ENCODE measurements around the gene SRRM4.

Gene SRRM4

DNA sequence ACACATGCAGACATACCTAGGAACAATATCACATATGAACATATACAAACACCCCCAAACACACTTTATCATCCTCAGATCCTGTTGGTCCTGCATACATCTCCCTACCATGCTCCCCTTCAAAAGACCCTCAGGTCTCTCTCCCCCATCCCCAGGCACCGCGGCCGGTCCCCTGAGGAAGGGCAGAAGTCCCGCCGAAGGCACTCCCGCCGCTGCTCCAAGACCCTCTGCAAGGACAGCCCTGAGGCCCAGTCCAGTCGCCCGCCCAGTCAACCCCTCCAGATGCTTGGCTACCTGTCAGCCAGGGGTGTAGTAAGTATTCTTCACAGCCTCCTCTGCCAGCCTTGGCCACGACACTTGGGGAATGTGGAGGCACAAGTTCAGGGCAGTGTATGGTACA, 149.2 kb downstream of the SRRM4 start:
- Mint-ChIP-seq H3K36me3 (no peaks in the 10 kb centered on the region), H3K27ac (no peak overlapping the region), H3K9me3 (peaks cover 8% of the 10 kb centered on the region), H3K27me3 (peaks cover 6% of the 10 kb centered on the region), H3K4me3 (no peak overlapping the region), H3K4me1 (no peaks in the 10 kb centered on the region)
- ATAC-seq (ENCODE audit: low read depth) (no peak), DNase-seq (ENCODE audit: low spot score in 2 of 2) (no peak)

- no peak for ATAC-seq (ENCODE audit: low read depth)
- no peak overlapping the region for H3K27ac Mint-ChIP-seq
- DNase-seq (ENCODE audit: low spot score in 2 of 2), result no peak
- peaks cover 7% of the 10 kb centered on the region for H3K9me3 Mint-ChIP-seq
- H3K4me1 Mint-ChIP-seq, result no peaks in the 10 kb centered on the region
- H3K36me3 Mint-ChIP-seq, result no peaks in the 10 kb centered on the region
- peaks cover 6% of the 10 kb centered on the region for H3K27me3 Mint-ChIP-seq
- no peak overlapping the region for H3K4me3 Mint-ChIP-seq
Observed at GRCh38 chr12:119134284-119135072, 153.1 kb downstream of the SRRM4 start.

DNA sequence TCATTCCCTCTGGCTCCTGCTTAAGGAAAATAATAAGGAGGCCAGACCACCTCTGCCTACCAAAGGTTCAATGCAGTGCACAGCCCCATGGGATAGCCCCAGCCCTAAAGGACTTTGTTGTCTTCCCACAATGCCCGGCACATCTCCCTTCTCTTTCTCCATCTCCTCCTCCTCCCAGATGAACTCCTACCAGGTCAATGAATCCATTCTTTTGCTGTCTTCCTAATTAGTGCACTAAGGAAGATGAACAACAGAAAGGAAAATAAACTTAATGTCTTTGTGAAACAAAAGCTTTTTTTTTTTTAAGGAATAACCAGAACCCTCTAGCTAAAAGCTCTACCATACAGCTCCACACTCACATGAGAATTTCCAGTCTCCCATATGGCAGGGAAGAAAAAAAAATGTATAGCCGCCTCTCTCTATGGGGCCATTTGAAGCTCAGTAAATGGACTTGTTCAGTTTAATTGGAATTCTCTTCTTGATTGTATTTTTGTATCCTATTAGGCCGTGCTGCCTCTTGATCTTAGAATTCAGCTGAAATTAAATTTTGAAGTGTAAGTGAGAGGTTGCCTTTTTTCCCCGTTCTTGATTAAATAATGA, 155.6 kb downstream of the SRRM4 start:
- Mint-ChIP-seq H3K4me3 (no peak overlapping the region), H3K27ac (no peak overlapping the region), H3K36me3 (no peaks in the 10 kb centered on the region), H3K4me1 (no peaks in the 10 kb centered on the region), H3K27me3 (peaks cover 3% of the 10 kb centered on the region), H3K9me3 (peaks cover 1% of the 10 kb centered on the region)
- DNase-seq (ENCODE audit: low spot score in 2 of 2), result no peak
- no peak for ATAC-seq (ENCODE audit: low read depth)

GRCh38 chr12:119139448-119139847, 158.1 kb downstream of the SRRM4 start:
- Mint-ChIP-seq H3K4me3 (no peak overlapping the region), H3K4me1 (no peaks in the 10 kb centered on the region), H3K9me3 (peaks cover 1% of the 10 kb centered on the region), H3K36me3 (no peaks in the 10 kb centered on the region), H3K27me3 (peaks cover 8% of the 10 kb centered on the region), H3K27ac (no peak overlapping the region)
- DNase-seq (ENCODE audit: low spot score in 2 of 2) (no peak), ATAC-seq (ENCODE audit: low read depth) (no peak)

- H3K4me1 Mint-ChIP-seq, result no peaks in the 10 kb centered on the region
- DNase-seq (ENCODE audit: low spot score in 2 of 2) (no peak), ATAC-seq (ENCODE audit: low read depth) (no peak)
- no peaks in the 10 kb centered on the region for H3K36me3 Mint-ChIP-seq
- H3K27me3 Mint-ChIP-seq, result peaks cover 12% of the 10 kb centered on the region
- H3K9me3 Mint-ChIP-seq, result peaks cover 1% of the 10 kb centered on the region
- H3K27ac Mint-ChIP-seq, result no peak overlapping the region
- H3K4me3 Mint-ChIP-seq, result no peak overlapping the region
Observed at GRCh38 chr12:119145367-119145766, 164.0 kb downstream of the SRRM4 start.

DNA sequence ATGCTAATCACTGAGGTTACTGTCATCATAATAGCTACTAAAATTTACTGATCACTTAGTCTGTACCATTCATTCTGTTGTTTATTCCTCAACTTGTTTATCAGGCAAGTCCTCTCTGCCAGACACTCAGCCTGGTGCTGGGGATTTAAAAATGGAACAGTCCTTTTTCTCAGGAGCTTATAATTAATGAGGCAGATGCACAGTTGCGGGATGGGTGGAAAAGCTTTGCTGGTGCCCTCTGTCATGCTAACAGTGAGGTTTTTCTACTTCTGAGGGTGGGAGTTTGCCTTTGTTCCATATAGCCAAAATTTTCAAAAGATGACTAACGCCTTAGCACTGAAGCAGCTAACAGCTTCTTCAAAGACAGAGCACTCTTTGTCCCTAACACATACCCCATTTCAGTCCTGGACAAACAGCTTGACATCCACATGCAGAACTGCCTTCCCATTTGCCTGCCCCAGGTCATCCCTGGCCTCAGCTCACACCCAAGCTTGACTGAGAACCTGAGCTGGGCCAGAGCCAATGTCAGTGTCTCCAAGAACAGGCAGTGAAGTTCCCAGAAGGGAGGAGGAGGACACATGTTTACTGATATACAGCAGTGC, 166.6 kb downstream of the SRRM4 start:
- DNase-seq (ENCODE audit: low spot score in 2 of 2), result no peak
- Mint-ChIP-seq H3K4me3 (no peak overlapping the region), H3K36me3 (no peaks in the 10 kb centered on the region), H3K9me3 (peaks cover 2% of the 10 kb centered on the region), H3K4me1 (no peaks in the 10 kb centered on the region), H3K27ac (no peak overlapping the region), H3K27me3 (peaks cover 11% of the 10 kb centered on the region)
- ATAC-seq (ENCODE audit: low read depth), result no peak

- Mint-ChIP-seq H3K4me3 (no peak overlapping the region), H3K4me1 (peaks cover 2% of the 10 kb centered on the region), H3K9me3 (peaks cover 9% of the 10 kb centered on the region), H3K27me3 (peaks cover 11% of the 10 kb centered on the region), H3K27ac (no peak overlapping the region), H3K36me3 (no peaks in the 10 kb centered on the region)
- DNase-seq (ENCODE audit: low spot score in 2 of 2) (no peak), ATAC-seq (ENCODE audit: low read depth) (no peak)
Observed at GRCh38 chr12:119149270-119149669, 167.9 kb downstream of the SRRM4 start.

DNA sequence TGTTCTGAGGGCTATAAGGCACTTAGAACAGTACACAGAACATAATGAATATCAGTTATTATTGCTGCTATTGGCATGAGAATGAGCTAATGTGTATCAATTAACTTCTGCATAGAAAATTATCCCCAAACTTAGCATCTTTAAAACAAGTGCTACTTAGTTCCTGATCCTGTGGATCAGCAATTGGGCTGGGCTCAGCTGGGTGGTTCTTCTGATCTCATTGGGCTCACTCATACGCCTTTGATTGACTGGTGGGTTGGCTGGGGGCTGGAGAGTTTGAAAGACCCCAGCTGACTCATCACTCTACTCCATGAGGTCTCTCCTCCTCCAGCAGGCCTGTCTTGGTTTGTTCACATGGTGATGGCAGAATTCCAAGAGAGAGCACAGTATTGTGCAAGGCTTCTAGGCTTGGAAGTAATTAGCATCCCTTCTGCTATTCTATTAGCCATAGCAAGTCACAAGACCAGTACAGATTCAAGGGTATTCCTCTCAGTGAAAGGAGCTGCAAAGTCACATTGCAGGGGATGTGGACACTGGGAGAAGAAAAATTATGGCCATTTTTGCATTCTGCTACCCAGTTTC, 170.2 kb downstream of the SRRM4 start:
- Mint-ChIP-seq H3K27ac (no peak overlapping the region), H3K4me1 (peaks cover 2% of the 10 kb centered on the region), H3K9me3 (peaks cover 9% of the 10 kb centered on the region), H3K4me3 (no peak overlapping the region), H3K27me3 (peaks cover 7% of the 10 kb centered on the region), H3K36me3 (no peaks in the 10 kb centered on the region)
- ATAC-seq (ENCODE audit: low read depth) (no peak), DNase-seq (ENCODE audit: low spot score in 2 of 2) (no peak)

GRCh38 chr12:119153477-119154434, 172.4 kb downstream of the SRRM4 start:
- peaks cover 9% of the 10 kb centered on the region for H3K9me3 Mint-ChIP-seq
- H3K4me3 Mint-ChIP-seq, result no peak overlapping the region
- ATAC-seq (ENCODE audit: low read depth) (no peak), DNase-seq (ENCODE audit: low spot score in 2 of 2) (no peak)
- peaks cover 6% of the 10 kb centered on the region for H3K27me3 Mint-ChIP-seq
- no peaks in the 10 kb centered on the region for H3K36me3 Mint-ChIP-seq
- peaks cover 2% of the 10 kb centered on the region for H3K4me1 Mint-ChIP-seq
- H3K27ac Mint-ChIP-seq, result no peak overlapping the region

DNA sequence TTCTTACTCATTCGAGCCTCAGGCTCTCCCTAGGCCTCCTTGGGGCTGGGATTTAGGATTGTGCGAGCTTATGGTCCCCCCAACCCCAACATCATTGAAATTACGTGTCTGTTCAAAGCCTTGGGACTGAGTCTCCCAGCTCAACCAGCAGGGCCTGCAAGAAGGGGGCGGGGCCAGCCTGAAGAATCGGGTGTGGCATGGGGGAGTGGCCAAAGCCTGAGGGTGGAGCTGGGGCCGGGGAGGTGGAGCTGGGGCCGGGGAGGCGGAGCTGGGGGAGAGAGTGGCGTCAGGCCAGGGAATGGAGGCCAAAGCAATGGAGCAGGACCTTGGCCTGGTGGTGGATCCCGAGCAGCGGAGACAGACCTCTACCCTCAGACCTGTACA, 173.1 kb downstream of the SRRM4 start:
- Mint-ChIP-seq H3K27me3 (peaks cover 6% of the 10 kb centered on the region), H3K27ac (no peak overlapping the region), H3K9me3 (peaks cover 9% of the 10 kb centered on the region), H3K4me1 (peaks cover 2% of the 10 kb centered on the region), H3K36me3 (no peaks in the 10 kb centered on the region), H3K4me3 (no peak overlapping the region)
- ATAC-seq (ENCODE audit: low read depth) (no peak), DNase-seq (ENCODE audit: low spot score in 2 of 2) (no peak)

DNA sequence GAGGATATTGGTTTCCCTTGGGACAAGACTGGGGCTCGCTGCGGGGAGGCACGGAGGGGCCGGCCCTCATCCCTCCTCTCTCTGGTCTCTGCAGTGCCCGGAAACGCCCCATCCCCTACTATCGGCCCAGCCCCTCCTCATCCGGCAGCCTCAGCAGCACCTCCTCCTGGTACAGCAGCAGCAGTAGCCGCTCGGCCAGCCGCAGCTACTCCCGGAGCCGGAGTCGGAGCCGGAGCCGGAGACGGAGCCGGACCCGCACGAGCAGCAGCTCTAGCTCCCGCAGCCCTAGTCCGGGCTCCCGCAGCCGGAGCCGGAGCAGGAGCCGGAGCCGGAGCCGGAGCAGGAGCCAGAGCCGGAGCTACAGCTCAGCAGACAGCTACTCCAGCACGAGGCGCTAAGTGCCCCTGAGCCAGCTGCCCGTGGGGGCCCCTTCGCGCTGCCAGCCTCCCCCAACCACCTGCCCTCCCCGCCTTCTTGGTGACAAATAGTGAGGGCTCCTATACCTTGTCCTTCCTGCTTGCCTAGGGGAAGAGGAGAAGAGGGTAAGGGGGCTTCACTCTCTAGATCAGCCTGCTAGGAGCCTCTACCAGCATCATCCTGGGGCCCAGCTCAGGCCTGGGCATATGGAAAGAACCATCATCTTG, 175.2 kb downstream of the SRRM4 start:
- ATAC-seq (ENCODE audit: low read depth) (no peak), DNase-seq (ENCODE audit: low spot score in 2 of 2) (no peak)
- Mint-ChIP-seq H3K36me3 (no peaks in the 10 kb centered on the region), H3K27ac (no peak overlapping the region), H3K4me1 (peaks cover 2% of the 10 kb centered on the region), H3K4me3 (no peak overlapping the region), H3K27me3 (peaks cover 5% of the 10 kb centered on the region), H3K9me3 (peaks cover 9% of the 10 kb centered on the region)

- Mint-ChIP-seq H3K4me3 (no peak overlapping the region), H3K27ac (no peak overlapping the region), H3K36me3 (no peaks in the 10 kb centered on the region), H3K4me1 (peaks cover 2% of the 10 kb centered on the region), H3K9me3 (peaks cover 7% of the 10 kb centered on the region), H3K27me3 (peaks cover 4% of the 10 kb centered on the region)
- ATAC-seq (ENCODE audit: low read depth) (no peak), DNase-seq (ENCODE audit: low spot score in 2 of 2) (no peak)
Observed at GRCh38 chr12:119157528-119157927, 176.2 kb downstream of the SRRM4 start.

DNA sequence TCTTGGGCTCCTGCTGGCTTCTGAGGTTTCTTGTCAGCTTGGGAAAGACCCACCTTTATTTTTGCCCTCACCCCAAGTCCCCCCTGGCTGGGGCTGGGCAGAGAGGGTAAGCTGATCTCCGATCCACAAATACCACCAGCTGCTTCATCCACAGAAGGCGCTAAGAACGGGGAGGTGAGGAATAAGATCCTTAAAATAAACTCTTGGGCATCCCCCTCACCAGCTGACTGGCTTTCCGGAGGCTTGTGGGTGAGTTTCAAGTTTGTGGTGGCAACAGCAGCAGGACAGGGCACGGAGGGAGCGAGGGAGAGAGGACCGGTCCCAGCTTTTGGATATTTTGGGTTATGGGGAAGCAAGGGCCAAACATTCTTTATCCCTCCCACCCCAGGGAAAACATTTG, 176.6 kb downstream of the SRRM4 start:
- H3K9me3 Mint-ChIP-seq, result peaks cover 7% of the 10 kb centered on the region
- H3K36me3 Mint-ChIP-seq, result no peaks in the 10 kb centered on the region
- H3K4me3 Mint-ChIP-seq, result no peak overlapping the region
- ATAC-seq (ENCODE audit: low read depth) (no peak), DNase-seq (ENCODE audit: low spot score in 2 of 2) (no peak)
- H3K27ac Mint-ChIP-seq, result no peak overlapping the region
- H3K27me3 Mint-ChIP-seq, result peaks cover 4% of the 10 kb centered on the region
- peaks cover 2% of the 10 kb centered on the region for H3K4me1 Mint-ChIP-seq

Measured in memory B cell (primary cell).